ENCODE results near the gene ABHD14A. TPM values are rescaled to one million over a fixed set of nuclear protein-coding genes. Genes with fewer than 3 reads are reported as not detected.

The ABHD14A gene
- total RNA-seq, 1 donor from 2014 or later: 14.8 TPM

DNA sequence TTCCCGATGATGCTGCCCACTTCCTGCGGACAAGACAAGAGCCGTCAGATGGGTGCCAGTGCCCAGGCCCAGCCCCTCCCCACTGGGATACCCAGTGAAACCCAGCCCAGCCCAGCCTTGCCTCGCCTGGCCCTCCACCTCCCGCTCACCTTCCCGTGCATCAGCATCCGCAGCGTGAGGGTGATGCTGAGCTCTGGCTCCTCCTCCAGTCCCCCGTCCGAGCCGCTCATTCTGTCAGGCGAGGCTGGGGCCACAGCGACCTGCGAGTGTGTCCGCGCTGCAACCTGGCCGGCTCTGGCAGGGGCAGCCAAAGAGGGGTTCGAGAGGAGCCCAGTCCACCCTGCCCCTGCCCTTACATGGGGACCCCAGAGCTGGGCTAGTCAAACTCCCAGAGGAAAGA, 13.9 kb upstream of the ABHD14A start:
- DNase-seq (ENCODE audit: low read depth, low spot score): no peak
- Mint-ChIP-seq H3K4me3 (peak overlapping the region; percentile 71), H3K36me3 (ENCODE audit: low read depth) (peaks cover 4% of the 10 kb centered on the region), H3K27ac (ENCODE audit: unreplicated experiment) (peak overlapping the region; percentile 44), H3K9me3 (no peaks in the 10 kb centered on the region), H3K27me3 (ENCODE audit: low read depth) (peaks cover 5% of the 10 kb centered on the region), H3K4me1 (peaks cover 41% of the 10 kb centered on the region)
- TF ChIP-seq CTCF (conservative IDR thresholded peaks at IDR 0.05): no peak

DNA sequence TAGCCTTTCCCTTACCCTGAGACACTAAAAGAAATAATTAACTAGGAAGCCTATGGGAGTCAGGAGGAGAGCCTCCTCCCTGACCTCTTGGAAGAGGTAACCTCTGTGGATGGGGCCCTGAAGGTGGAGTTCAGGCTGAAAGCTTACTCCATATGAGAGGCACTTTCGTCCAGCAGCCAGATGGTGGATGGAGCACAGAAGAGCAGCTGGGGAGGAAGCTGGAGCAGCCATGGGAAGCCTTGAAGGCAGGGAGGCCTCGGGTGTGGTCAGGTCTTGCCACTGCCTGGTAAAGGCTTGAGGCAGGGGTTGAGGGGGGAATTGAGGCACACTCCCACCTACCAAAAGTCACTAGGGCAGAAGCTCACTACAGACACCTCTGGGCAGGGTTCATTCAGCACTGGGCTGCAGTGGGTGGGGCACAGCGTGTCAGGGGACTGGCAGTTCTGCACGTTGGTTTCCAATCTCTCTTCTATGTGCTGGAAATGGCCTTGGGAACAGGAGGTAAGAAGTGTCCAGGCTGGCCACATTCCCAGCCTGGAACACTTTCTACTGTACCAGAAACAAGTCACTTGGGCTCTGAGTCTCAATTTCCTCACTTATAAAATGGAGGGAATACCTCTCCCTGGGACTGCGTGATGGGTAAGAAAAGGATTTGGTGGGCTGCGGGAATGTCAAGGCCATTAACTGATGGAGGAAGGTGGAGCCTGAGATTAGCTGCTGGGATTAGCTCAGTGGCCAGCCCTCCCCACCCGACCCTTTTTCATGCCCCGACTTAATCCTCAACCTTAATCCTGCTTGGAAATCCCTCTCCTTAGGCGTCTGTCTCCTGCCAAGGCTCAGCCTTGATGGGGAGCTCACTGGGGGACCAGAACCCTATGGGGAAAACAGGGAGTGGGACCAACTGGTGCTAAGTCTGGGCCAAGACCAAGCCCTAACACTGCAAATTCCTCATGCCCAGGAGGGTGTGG, 13.0 kb upstream of the ABHD14A start:
- DNase-seq (ENCODE audit: low read depth, low spot score): no peak
- Mint-ChIP-seq H3K4me3 (peak overlapping the region; percentile 71), H3K27me3 (ENCODE audit: low read depth) (peaks cover under 1% of the 10 kb centered on the region), H3K9me3 (no peaks in the 10 kb centered on the region), H3K27ac (ENCODE audit: unreplicated experiment) (peak overlapping the region; percentile 44), H3K36me3 (ENCODE audit: low read depth) (peaks cover 4% of the 10 kb centered on the region), H3K4me1 (peaks cover 49% of the 10 kb centered on the region)
- no peak for TF ChIP-seq CTCF (conservative IDR thresholded peaks at IDR 0.05)

DNA sequence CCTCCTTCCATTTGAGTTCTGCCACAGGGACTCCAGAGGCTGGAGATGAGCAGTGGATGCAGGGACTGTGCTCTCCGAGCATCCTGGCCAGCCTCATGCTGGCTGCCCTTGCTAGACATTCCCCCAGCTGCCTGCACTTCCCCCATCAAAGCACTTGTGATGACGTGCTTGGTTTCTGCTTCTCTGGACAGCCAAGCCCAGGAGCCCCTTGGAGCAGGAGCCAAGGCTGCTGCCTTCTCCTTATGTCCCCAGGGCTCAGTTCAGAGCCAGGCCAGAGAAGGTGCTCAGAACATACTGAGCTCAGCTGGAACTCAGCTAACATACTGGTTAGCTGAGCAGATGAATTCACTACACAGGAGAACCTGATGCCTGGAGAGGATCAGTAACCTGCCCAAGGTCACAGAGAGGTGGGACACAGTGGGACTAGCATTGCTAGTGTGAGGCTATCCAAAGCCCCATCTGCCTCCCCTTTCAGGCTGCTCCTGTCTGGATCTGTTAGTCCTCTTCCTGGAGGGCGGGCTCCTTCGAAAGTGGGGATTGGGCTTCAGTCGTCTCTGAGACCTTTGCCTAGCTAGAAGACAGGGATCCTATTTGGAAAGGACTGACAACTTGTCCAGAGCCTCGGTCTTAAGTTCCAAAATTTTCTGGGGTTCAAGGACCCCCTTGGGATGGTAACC, 11.9 kb upstream of the ABHD14A start:
- H3K4me1 Mint-ChIP-seq: peaks cover 51% of the 10 kb centered on the region
- H3K27ac Mint-ChIP-seq (ENCODE audit: unreplicated experiment): no peak overlapping the region
- H3K4me3 Mint-ChIP-seq: no peak overlapping the region
- TF ChIP-seq CTCF (conservative IDR thresholded peaks at IDR 0.05): no peak
- DNase-seq (ENCODE audit: low read depth, low spot score): no peak
- no peaks in the 10 kb centered on the region for H3K9me3 Mint-ChIP-seq
- peaks cover 4% of the 10 kb centered on the region for H3K36me3 Mint-ChIP-seq (ENCODE audit: low read depth)
- no peaks in the 10 kb centered on the region for H3K27me3 Mint-ChIP-seq (ENCODE audit: low read depth)

DNA sequence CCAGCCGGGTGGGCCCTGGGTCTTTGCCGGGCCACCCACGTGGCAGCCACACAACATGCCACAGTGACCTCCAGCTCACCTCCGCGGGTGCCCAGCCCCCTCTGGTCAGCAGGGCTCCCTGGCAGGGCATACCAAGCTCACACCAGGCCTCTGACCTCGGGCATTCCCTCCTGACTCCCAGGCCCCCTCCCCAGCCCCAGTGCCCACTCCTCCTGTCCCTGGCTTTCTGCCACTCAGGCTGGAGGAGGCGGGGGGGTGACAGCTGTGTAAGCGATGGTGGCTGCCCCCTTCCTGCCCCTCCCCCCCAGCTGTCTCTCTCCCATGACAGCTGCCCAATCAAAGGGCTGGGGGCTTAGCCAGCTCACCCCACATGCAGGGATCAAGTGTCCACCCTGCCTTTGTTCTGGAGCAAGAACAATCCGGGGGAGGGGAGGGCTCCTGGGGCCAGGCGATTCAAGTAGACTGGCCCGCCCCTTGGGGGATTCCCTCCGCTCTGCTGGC, 10.9 kb upstream of the ABHD14A start:
- no peaks in the 10 kb centered on the region for H3K27me3 Mint-ChIP-seq (ENCODE audit: low read depth)
- H3K4me1 Mint-ChIP-seq: peaks cover 57% of the 10 kb centered on the region
- no peak overlapping the region for H3K27ac Mint-ChIP-seq (ENCODE audit: unreplicated experiment)
- no peaks in the 10 kb centered on the region for H3K36me3 Mint-ChIP-seq (ENCODE audit: low read depth)
- peak overlapping the region; percentile 95 for H3K4me3 Mint-ChIP-seq
- DNase-seq (ENCODE audit: low read depth, low spot score): no peak
- TF ChIP-seq CTCF (conservative IDR thresholded peaks at IDR 0.05): no peak
- H3K9me3 Mint-ChIP-seq: no peaks in the 10 kb centered on the region

DNA sequence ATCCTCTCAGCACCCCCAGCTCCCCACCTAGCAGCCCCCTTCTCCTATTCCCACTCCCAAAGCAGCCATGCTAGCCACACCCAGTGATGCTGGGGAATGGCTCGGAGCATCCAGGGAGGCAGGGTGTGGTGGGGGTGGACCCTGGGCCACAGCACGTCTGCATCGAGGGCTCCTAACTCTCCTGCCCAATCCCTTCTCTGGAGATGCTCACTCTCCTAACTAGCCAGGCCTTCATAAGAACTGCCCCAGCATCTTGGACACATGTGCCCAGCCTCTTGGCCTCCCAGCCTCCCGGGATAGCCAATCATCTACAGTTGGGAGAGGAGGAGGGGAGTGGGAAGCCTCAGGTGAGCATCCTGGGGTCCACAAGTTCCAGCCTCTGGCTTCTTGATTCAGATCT, 10.3 kb upstream of the ABHD14A start:
- no peak for DNase-seq (ENCODE audit: low read depth, low spot score)
- H3K4me1 Mint-ChIP-seq: peaks cover 60% of the 10 kb centered on the region
- TF ChIP-seq CTCF (conservative IDR thresholded peaks at IDR 0.05): no peak
- H3K9me3 Mint-ChIP-seq: no peaks in the 10 kb centered on the region
- no peaks in the 10 kb centered on the region for H3K36me3 Mint-ChIP-seq (ENCODE audit: low read depth)
- no peaks in the 10 kb centered on the region for H3K27me3 Mint-ChIP-seq (ENCODE audit: low read depth)
- no peak overlapping the region for H3K27ac Mint-ChIP-seq (ENCODE audit: unreplicated experiment)
- H3K4me3 Mint-ChIP-seq: peak overlapping the region; percentile 95
